Endothelial cell of umbilical vein (primary cell): ENCODE data around the gene CMSS1. TPM values are rescaled to one million over a fixed set of nuclear protein-coding genes. Genes with fewer than 3 reads are reported as not detected.

ENCODE experiments used
- BruUV-seq: library from RNA; stranded (reverse); fragments of 400-500 nt; replicated peaks from 2 replicates; lab custom pipeline; 2021; lab: Mats Ljungman, UMichigan
- CTCF ChIA-PET: fragments of 300-600, 350-600 bp; sonication (Branson Sonifier 250); formaldehyde crosslinking; loops from one replicate; lab custom pipeline; 2021; ENCODE audit warnings: antibody characterized with exemption, inconsistent platforms; lab: Charles Lee
- POLR2A ChIA-PET: fragments of 300-600, 350-600 bp; sonication (Branson Sonifier 250); formaldehyde crosslinking; loops from one replicate; lab custom pipeline; 2021; ENCODE audit warnings: antibody characterized with exemption, inconsistent platforms; lab: Charles Lee
- DNase-seq: peaks from one replicate; pipeline ENCODE4 v3.0.0-alpha.2; 2011; ENCODE audit warnings: low read depth, low spot score
- FAIRE-seq: peaks from 2 replicates; lab custom pipeline; 2011; peaks lifted over from hg19 to GRCh38; lab: Jason Lieb, UNC
- H2AFZ ChIP-seq: 2 replicates; pipeline ENCODE4 v1.6.0; 2012; ENCODE audit warnings: low read depth, low read length, control low read depth, inconsistent platforms
- H3K27ac ChIP-seq: 2 replicates; pipeline ENCODE4 v1.5.1; 2011; ENCODE audit warnings: low read depth, mild to moderate bottlenecking, control low read depth, low read length, moderate library complexity; ENCODE audit not compliant: insufficient read depth
- H3K27me3 ChIP-seq, 2 experiments: 2 replicates each; pipeline versions ENCODE4 v1.6.0 to v1.6.1; 2011; ENCODE audit warnings: low read length in 2 of 2, mixed read lengths in 1 of 2; ENCODE audit not compliant: control insufficient read depth in 2 of 2, insufficient read depth in 2 of 2
- H3K36me3 ChIP-seq, 2 experiments: 2 replicates in 1 of 2; 3 replicates in 1 of 2; pipeline ENCODE4 v1.5.1; 2011; ENCODE audit warnings: low read length in 2 of 2, mild to moderate bottlenecking in 1 of 2, moderate library complexity in 1 of 2; ENCODE audit not compliant: control insufficient read depth in 2 of 2, insufficient read depth in 2 of 2; ENCODE audit errors: extremely low read depth in 1 of 2
- H3K4me1 ChIP-seq: 3 replicates; pipeline ENCODE4 v1.5.1; 2011; ENCODE audit warnings: mild to moderate bottlenecking, low read length; ENCODE audit not compliant: control insufficient read depth, insufficient read depth; ENCODE audit errors: extremely low read depth
- H3K4me2 ChIP-seq: 2 replicates; pipeline ENCODE4 v1.6.1; 2011; ENCODE audit warnings: low read length, control low read depth, mixed read lengths; ENCODE audit not compliant: insufficient read depth
- H3K4me3 ChIP-seq, 3 experiments: fragments of 200-600 bp in 1 of 3; sonication (generic), shearing (Covaris generic) in 1 of 3; replicated peaks in 1 of 3; 2 replicates each; pipeline ENCODE4 v1.5.1; 2011 to 2016; ENCODE audit warnings: control low read depth in 3 of 3, low read length in 3 of 3, mild to moderate bottlenecking in 2 of 3, inconsistent platforms in 1 of 3, low read depth in 1 of 3, moderate library complexity in 1 of 3; ENCODE audit not compliant: insufficient read depth in 1 of 3
- H3K79me2 ChIP-seq: 2 replicates; pipeline ENCODE4 v1.6.0; 2012; ENCODE audit warnings: low read length, inconsistent platforms; ENCODE audit not compliant: control insufficient read depth, insufficient read depth
- H3K9ac ChIP-seq: replicated peaks from 2 replicates; pipeline ENCODE3; 2011; ENCODE audit warnings: low read length, control low read depth; ENCODE audit not compliant: insufficient read depth; ENCODE audit errors: extremely low read depth
- H3K9me1 ChIP-seq: replicated peaks from 3 replicates; pipeline ENCODE4 v1.6.0; 2011; ENCODE audit warnings: mild to moderate bottlenecking, low read length; ENCODE audit not compliant: control insufficient read depth, insufficient read depth; ENCODE audit errors: extremely low read depth
- H3K9me3 ChIP-seq: replicated peaks from 2 replicates; pipeline ENCODE4 v1.5.1; 2012; ENCODE audit warnings: low read length, inconsistent platforms; ENCODE audit not compliant: control insufficient read depth, insufficient read depth
- H4K20me1 ChIP-seq: replicated peaks from 2 replicates; pipeline ENCODE3; 2011; ENCODE audit warnings: mild to moderate bottlenecking, low read length; ENCODE audit not compliant: control insufficient read depth, insufficient read depth; ENCODE audit errors: extremely low read depth
- CTCF ChIP-seq, 2 donors: IDR thresholded peaks; 1 replicate in 1 of 2; 2 replicates in 1 of 2; pipeline ENCODE4 v1.5.1; 2011; ENCODE audit warnings: low read length in 2 of 2, mild to moderate bottlenecking in 2 of 2, moderate library complexity in 2 of 2, control low read depth in 1 of 2, inconsistent platforms in 1 of 2, low read depth in 1 of 2; ENCODE audit not compliant: insufficient read depth in 1 of 2; ENCODE audit errors: extremely low read depth in 1 of 2
- EZH2 ChIP-seq: IDR thresholded peaks from 2 replicates; pipeline ENCODE4 v1.6.1; 2012; ENCODE audit warnings: borderline replicate concordance, low read depth, mild to moderate bottlenecking, moderate library complexity, low read length, inconsistent platforms; ENCODE audit not compliant: severe bottlenecking
- FOS ChIP-seq: IDR thresholded peaks from 2 replicates; pipeline ENCODE4 v1.6.1; 2011; ENCODE audit warnings: mild to moderate bottlenecking, low read length, moderate library complexity, borderline replicate concordance; ENCODE audit not compliant: insufficient read depth
- GATA2 ChIP-seq: IDR thresholded peaks from 2 replicates; pipeline ENCODE4 v1.7.0; 2011; ENCODE audit warnings: low read depth, mild to moderate bottlenecking, moderate library complexity, mixed read lengths, low read length; ENCODE audit not compliant: insufficient read length, insufficient read depth
- JUN ChIP-seq: IDR thresholded peaks from 2 replicates; pipeline ENCODE4 v1.6.1; 2011; ENCODE audit warnings: borderline replicate concordance, low read depth; ENCODE audit not compliant: insufficient read length, insufficient read depth
- MAX ChIP-seq: IDR thresholded peaks from 2 replicates; pipeline ENCODE4 v1.6.1; 2011; ENCODE audit not compliant: insufficient read depth, insufficient read length
- MYC ChIP-seq: IDR thresholded peaks from one replicate; pipeline ENCODE4 v1.6.1; 2011; ENCODE audit warnings: mild to moderate bottlenecking, low read depth, low read length
- POLR2A ChIP-seq: IDR thresholded peaks from 2 replicates; pipeline ENCODE4 v1.6.1; 2012; ENCODE audit warnings: low read depth, mild to moderate bottlenecking, control low read depth, low read length
- POLR2AphosphoS5 ChIP-seq: IDR thresholded peaks from 2 replicates; pipeline ENCODE4 v1.6.1; 2012; ENCODE audit warnings: low read depth, mild to moderate bottlenecking, control low read depth, low read length, moderate library complexity; ENCODE audit not compliant: insufficient read depth
- dilution Hi-C: fragments of 300-500 bp; cut with MboI; formaldehyde crosslinking; loops from one replicate; pipeline ENCODE4 v1.15.0; 2019; ENCODE audit warnings: low sequenced_read_pairs; ENCODE audit not compliant: extremely low pct_ligation_motif_present
- intact Hi-C: fragments of 100-400 bp; cut with micrococcal nuclease; formaldehyde crosslinking; loops from one replicate; pipeline ENCODE4 v1.10.0; 2022
- polyA plus RNA-seq, 4 experiments: library from polyadenylated mRNA; depleted of rRNA in 3 of 4; stranded (reverse) in 3 of 4; unstranded in 1 of 4; fragments of >200 nt; gene quantifications; 2 replicates each; pipeline versions ENCODE4 v1.2.1 to v1.2.3, GENCODE V29; 2011 to 2012; ENCODE audit warnings: missing spikeins in 1 of 4
- total RNA-seq: library from RNA; stranded (reverse); gene quantifications from 2 replicates; pipeline ENCODE4 v1.2.3, GENCODE V29; 2021

CMSS1 gene
- total and polyA plus RNA-seq, 2 donors (not counting 3 experiments of a cell fraction or from before 2014, with no cell fraction given) = 9.7 to 60.6 TPM

- Histone ChIP-seq H3K4me3 (no peak overlapping the region), H3K79me2 (no peaks in the 10 kb centered on the region), H3K27me3 (no peaks in the 10 kb centered on the region), H3K9me3 (peaks cover 6% of the 10 kb centered on the region), H3K9ac (no peak overlapping the region), H3K4me1 (no peaks in the 10 kb centered on the region), H2AFZ (no peak overlapping the region), H3K4me2 (no peak overlapping the region), H3K27ac (no peak overlapping the region), H3K36me3 (no peaks in the 10 kb centered on the region), H4K20me1 (no peaks in the 10 kb centered on the region), H3K9me1 (no peaks in the 10 kb centered on the region)
- ChIA-PET POLR2A (no interaction called here), CTCF (interaction anchor here (0.9 to 3.2 kb wide), 6 partner anchors 17 to 786 kb away, joined by 3 to 32 read pairs (median 6); no protein-coding TSS in a partner anchor)
- FAIRE-seq (no peak), DNase-seq (no peak)
- TF ChIP-seq FOS = no peak
- TF ChIP-seq POLR2AphosphoS5 = no peak
- TF ChIP-seq MYC = no peak
- no peak for TF ChIP-seq EZH2
- TF ChIP-seq MAX = no peak
- TF ChIP-seq JUN = no peak
- no peak for TF ChIP-seq CTCF (IDR thresholded peaks at IDR 0.05; ENCODE audit: extremely low read depth in 1 of 2, insufficient read depth in 1 of 2, low read depth in 1 of 2, low read length in 2 of 2)
- TF ChIP-seq POLR2A = no peak
- TF ChIP-seq GATA2 = no peak
- dilution Hi-C loops = no loop called here
- intact Hi-C loops = loop anchor here (2.0 to 5.0 kb wide), 2 partner anchors 312 to 695 kb away; no protein-coding TSS in a partner anchor
- BruUV-seq = no TSS peak
Observed at GRCh38 chr3:99809565-99809964, 8.1 kb upstream of the CMSS1 start.
